KOPT-K1 (cell line): Measurements from ENCODE around the gene INAFM2.

Experiments
- H3K27ac ChIP-seq: fragments of 200-600 bp; sonication (generic); 2 replicates; pipeline ENCODE4 v1.5.1; 2016; ENCODE audit warnings: antibody characterized with exemption, mild to moderate bottlenecking, low read depth, low read length; ENCODE audit not compliant: poor library complexity, severe bottlenecking
- H3K36me3 ChIP-seq: fragments of 200-600 bp; sonication (generic); 2 replicates; pipeline ENCODE4 v1.5.1; 2017; ENCODE audit warnings: antibody characterized with exemption, mild to moderate bottlenecking, low read length, moderate library complexity; ENCODE audit not compliant: insufficient read depth
- H3K9me3 ChIP-seq: fragments of 200-600 bp; sonication (generic); 2 replicates; pipeline ENCODE4 v1.5.1; 2017; ENCODE audit warnings: antibody characterized with exemption, low read length, mild to moderate bottlenecking; ENCODE audit not compliant: insufficient read depth, poor library complexity, severe bottlenecking

INAFM2 gene

GRCh38 chr15:40325700-40326099, 2.2 kb downstream of the INAFM2 start:
- no peak overlapping the region for H3K27ac ChIP-seq
- H3K36me3 ChIP-seq, result no peaks in the 10 kb centered on the region
- H3K9me3 ChIP-seq, result no peaks in the 10 kb centered on the region

- no peaks in the 10 kb centered on the region for H3K36me3 ChIP-seq
Observed at GRCh38 chr15:40327457-40327856, 4.0 kb downstream of the INAFM2 start.

GRCh38 chr15:40328176-40328575, 4.7 kb downstream of the INAFM2 start:
- Histone ChIP-seq H3K9me3 (no peaks in the 10 kb centered on the region), H3K27ac (peak overlapping the region; percentile 19), H3K36me3 (no peaks in the 10 kb centered on the region)

More at GRCh38 chr15:40327457-40327856, 4.0 kb downstream of the INAFM2 start:
- Histone ChIP-seq H3K9me3 (no peaks in the 10 kb centered on the region), H3K27ac (no peak overlapping the region)

GRCh38 chr15:40328751-40329150, 5.3 kb downstream of the INAFM2 start:
- Histone ChIP-seq H3K9me3 (no peaks in the 10 kb centered on the region), H3K36me3 (no peaks in the 10 kb centered on the region), H3K27ac (peak overlapping the region; percentile 19)

- no peaks in the 10 kb centered on the region for H3K9me3 ChIP-seq
- no peak overlapping the region for H3K27ac ChIP-seq
- H3K36me3 ChIP-seq, result no peaks in the 10 kb centered on the region
Observed at GRCh38 chr15:40329804-40330203, 6.3 kb downstream of the INAFM2 start.

GRCh38 chr15:40330368-40330836, 6.9 kb downstream of the INAFM2 start:
- Histone ChIP-seq H3K9me3 (no peaks in the 10 kb centered on the region), H3K36me3 (no peaks in the 10 kb centered on the region), H3K27ac (no peak overlapping the region)

- Histone ChIP-seq H3K9me3 (no peaks in the 10 kb centered on the region), H3K36me3 (no peaks in the 10 kb centered on the region), H3K27ac (no peak overlapping the region)
Observed at GRCh38 chr15:40331026-40331425, 7.5 kb downstream of the INAFM2 start.

GRCh38 chr15:40331637-40332036, 8.1 kb downstream of the INAFM2 start:
- H3K36me3 ChIP-seq, result no peaks in the 10 kb centered on the region
- no peak overlapping the region for H3K27ac ChIP-seq
- no peaks in the 10 kb centered on the region for H3K9me3 ChIP-seq

GRCh38 chr15:40332113-40332781, 8.8 kb downstream of the INAFM2 start:
- H3K36me3 ChIP-seq, result no peaks in the 10 kb centered on the region
- no peak overlapping the region for H3K27ac ChIP-seq
- H3K9me3 ChIP-seq, result no peaks in the 10 kb centered on the region

- Histone ChIP-seq H3K36me3 (no peaks in the 10 kb centered on the region), H3K9me3 (no peaks in the 10 kb centered on the region), H3K27ac (peak overlapping the region; percentile 35)
Observed at GRCh38 chr15:40333922-40334492, 10.5 kb downstream of the INAFM2 start.

GRCh38 chr15:40334541-40334940, 11.0 kb downstream of the INAFM2 start:
- Histone ChIP-seq H3K27ac (peak overlapping the region; percentile 35), H3K9me3 (no peaks in the 10 kb centered on the region), H3K36me3 (no peaks in the 10 kb centered on the region)

- no peaks in the 10 kb centered on the region for H3K9me3 ChIP-seq
- H3K27ac ChIP-seq, result peak overlapping the region; percentile 35
- H3K36me3 ChIP-seq, result no peaks in the 10 kb centered on the region
Observed at GRCh38 chr15:40334941-40335795, 11.7 kb downstream of the INAFM2 start.

- Histone ChIP-seq H3K9me3 (no peaks in the 10 kb centered on the region), H3K27ac (no peak overlapping the region), H3K36me3 (no peaks in the 10 kb centered on the region)
Observed at GRCh38 chr15:40335938-40336743, 12.6 kb downstream of the INAFM2 start.

GRCh38 chr15:40336744-40337122, 13.2 kb downstream of the INAFM2 start:
- Histone ChIP-seq H3K9me3 (no peaks in the 10 kb centered on the region), H3K36me3 (no peaks in the 10 kb centered on the region), H3K27ac (no peak overlapping the region)

- H3K36me3 ChIP-seq, result no peaks in the 10 kb centered on the region
- no peak overlapping the region for H3K27ac ChIP-seq
Observed at GRCh38 chr15:40337597-40337996, 14.1 kb downstream of the INAFM2 start.

More at GRCh38 chr15:40337597-40337996, 14.1 kb downstream of the INAFM2 start:
- H3K9me3 ChIP-seq, result no peaks in the 10 kb centered on the region
